ENCODE data around the gene RAB11A. TPM values are rescaled to one million over a fixed set of nuclear protein-coding genes. Genes with fewer than 3 reads are reported as not detected.

The RAB11A gene
- total RNA-seq, 1 donor from 2014 or later, result 317 TPM

DNA sequence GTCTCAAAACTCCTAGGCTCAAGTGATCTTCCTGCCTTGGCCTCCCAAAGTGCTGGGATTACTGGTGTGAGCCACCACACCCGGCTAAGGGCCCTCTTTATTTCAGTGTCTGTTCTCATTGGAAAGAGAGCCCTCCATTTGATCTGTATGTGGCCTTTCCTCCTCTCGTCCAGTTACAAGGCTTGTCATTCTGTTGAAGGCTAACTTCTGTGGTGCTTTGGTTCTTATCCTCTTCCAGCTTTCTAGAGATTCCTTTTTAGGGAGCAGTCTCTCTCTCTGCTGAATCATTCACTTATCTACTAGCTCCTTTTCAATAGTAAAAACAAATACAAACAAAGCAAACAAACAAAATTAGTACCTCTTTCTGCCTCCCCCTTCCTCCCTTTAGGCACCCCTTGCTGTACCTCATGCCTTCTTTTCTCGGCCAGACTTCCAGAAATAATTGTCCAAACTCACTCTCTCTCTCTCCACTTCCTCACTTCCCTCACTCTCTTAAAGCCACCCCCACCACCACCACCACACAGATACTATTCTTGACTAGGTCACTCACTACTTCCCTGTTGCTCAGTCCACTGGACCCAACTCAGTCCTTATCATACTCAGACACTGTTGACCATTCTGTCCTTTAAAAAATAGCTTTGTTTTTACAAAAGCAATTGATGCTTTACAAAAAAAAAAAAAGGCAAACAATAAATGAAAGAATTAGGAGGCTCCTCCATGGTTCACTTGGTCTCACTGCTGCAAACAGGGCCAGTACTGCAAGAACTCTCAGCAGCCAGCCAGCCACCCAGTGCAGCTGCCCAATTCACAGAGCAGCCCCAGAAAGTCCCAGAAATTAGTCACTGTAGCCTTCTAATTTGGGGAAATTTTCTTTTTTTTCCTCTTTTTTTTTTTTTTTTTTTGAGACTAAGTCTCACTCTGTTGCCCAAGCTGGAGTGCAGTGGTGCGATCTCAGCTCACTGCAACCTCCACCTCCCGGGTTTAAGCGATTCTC is 31.7 kb upstream of the RAB11A start:
- H3K9me3 Mint-ChIP-seq (ENCODE audit: unreplicated experiment), result no peaks in the 10 kb centered on the region
- H3K36me3 Mint-ChIP-seq (ENCODE audit: unreplicated experiment), result no peaks in the 10 kb centered on the region
- TF ChIP-seq, protein P1, sequence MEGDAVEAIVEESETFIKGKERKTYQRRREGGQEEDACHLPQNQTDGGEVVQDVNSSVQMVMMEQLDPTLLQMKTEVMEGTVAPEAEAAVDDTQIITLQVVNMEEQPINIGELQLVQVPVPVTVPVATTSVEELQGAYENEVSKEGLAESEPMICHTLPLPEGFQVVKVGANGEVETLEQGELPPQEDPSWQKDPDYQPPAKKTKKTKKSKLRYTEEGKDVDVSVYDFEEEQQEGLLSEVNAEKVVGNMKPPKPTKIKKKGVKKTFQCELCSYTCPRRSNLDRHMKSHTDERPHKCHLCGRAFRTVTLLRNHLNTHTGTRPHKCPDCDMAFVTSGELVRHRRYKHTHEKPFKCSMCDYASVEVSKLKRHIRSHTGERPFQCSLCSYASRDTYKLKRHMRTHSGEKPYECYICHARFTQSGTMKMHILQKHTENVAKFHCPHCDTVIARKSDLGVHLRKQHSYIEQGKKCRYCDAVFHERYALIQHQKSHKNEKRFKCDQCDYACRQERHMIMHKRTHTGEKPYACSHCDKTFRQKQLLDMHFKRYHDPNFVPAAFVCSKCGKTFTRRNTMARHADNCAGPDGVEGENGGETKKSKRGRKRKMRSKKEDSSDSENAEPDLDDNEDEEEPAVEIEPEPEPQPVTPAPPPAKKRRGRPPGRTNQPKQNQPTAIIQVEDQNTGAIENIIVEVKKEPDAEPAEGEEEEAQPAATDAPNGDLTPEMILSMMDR (IDR thresholded peaks at IDR 0.05), result no peak
- peaks cover 4% of the 10 kb centered on the region for H3K27me3 Mint-ChIP-seq (ENCODE audit: unreplicated experiment)
- peak overlapping the region; percentile 60 for H3K27ac Mint-ChIP-seq (ENCODE audit: unreplicated experiment)
- H3K4me1 Mint-ChIP-seq (ENCODE audit: unreplicated experiment), result peaks cover 51% of the 10 kb centered on the region
- DNase-seq (ENCODE audit: extremely low spot score, unreplicated experiment), result no peak
- no peak overlapping the region for H3K4me3 Mint-ChIP-seq (ENCODE audit: unreplicated experiment)

DNA sequence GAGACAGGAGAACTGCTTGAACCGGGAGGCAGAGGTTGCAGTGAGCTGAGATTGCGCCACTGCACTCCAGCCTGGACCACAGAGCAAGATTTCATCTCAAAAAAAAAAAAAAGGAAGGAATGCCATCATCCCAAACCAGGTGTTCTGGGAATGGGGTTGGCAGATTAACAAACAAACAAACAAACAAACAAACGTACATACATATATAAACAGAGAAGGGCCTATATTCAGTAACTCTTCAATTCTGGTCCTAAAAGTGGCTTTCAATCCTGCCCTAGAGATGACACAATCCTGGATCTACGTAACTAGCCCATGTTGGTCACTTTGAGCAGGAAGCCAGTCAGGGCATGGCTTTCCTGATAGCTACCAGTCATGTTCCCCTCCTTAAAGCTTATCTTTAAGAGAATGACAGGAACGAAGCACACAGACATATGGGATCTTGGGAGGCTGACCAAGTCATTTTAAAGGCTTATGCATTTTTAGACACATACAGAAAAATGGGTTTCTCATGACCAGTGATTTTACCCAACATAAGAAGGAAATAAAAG is 29.9 kb upstream of the RAB11A start:
- Mint-ChIP-seq H3K27me3 (ENCODE audit: unreplicated experiment) (peaks cover 4% of the 10 kb centered on the region), H3K27ac (ENCODE audit: unreplicated experiment) (no peak overlapping the region), H3K9me3 (ENCODE audit: unreplicated experiment) (no peaks in the 10 kb centered on the region), H3K36me3 (ENCODE audit: unreplicated experiment) (peaks cover 2% of the 10 kb centered on the region), H3K4me3 (ENCODE audit: unreplicated experiment) (no peak overlapping the region), H3K4me1 (ENCODE audit: unreplicated experiment) (peaks cover 33% of the 10 kb centered on the region)
- TF ChIP-seq, protein P1 (IDR thresholded peaks at IDR 0.05), result no peak
- DNase-seq (ENCODE audit: extremely low spot score, unreplicated experiment), result no peak

DNA sequence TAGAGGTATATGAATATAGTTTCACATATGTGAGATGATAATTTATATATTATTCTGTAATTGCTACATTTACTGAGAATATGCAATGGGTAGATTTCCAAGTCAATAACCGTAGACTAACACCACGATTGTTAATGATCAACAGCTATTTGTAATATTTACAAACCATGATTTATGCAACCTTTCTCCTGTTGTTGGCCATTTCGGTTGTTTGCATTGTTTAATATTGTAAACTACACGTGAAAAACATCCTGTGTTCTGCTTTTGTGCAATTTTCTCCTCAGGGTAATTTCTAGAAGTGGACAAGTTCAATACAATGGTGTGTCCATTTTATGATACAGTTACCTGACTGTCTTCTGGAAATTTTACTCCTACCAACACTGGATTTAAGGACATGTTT is 29.3 kb upstream of the RAB11A start:
- Mint-ChIP-seq H3K4me1 (ENCODE audit: unreplicated experiment) (peaks cover 28% of the 10 kb centered on the region), H3K27me3 (ENCODE audit: unreplicated experiment) (peaks cover 4% of the 10 kb centered on the region), H3K27ac (ENCODE audit: unreplicated experiment) (no peak overlapping the region), H3K36me3 (ENCODE audit: unreplicated experiment) (peaks cover 2% of the 10 kb centered on the region), H3K9me3 (ENCODE audit: unreplicated experiment) (no peaks in the 10 kb centered on the region), H3K4me3 (ENCODE audit: unreplicated experiment) (no peak overlapping the region)
- TF ChIP-seq, protein P1 (IDR thresholded peaks at IDR 0.05), result no peak
- no peak for DNase-seq (ENCODE audit: extremely low spot score, unreplicated experiment)

DNA sequence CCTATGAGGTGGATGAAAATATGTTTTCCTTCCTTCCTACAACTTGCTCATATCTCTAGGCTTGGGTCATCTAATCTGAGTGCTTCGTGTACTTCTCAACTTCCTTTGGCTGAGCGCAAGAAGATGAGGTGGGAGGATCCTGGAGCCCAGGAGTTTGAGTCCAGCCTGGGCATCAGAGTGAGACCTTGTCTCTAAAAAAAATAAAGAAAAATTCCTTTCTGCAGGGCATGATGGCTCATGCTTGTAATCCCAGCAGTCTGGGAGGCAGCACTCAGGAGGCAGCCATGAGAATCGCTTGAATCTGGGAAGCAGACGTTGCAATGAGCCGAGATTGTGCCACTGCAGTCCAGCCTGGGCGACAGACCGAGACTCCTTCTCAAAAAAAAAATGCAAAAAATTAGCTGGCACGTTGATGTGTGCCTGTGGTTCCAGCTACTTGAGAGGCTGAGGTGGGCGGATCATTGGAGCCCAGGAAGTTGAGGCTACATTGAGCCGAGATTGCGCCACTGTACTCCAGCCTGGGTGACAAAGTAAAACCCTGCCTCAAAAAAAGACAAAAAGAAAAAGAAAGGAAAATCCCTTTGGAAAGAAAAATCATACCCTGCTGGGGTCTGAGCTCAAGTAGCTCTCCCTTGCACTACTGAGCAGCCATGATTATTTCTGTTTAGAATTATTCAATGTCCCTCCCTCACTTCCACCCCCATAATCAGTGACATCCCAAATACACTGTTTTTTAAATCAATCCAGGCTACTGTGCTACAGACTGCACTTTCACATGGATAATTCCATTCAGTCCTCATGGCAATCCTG is 28.0 kb upstream of the RAB11A start:
- Mint-ChIP-seq H3K27ac (ENCODE audit: unreplicated experiment) (peak overlapping the region; percentile 68), H3K4me3 (ENCODE audit: unreplicated experiment) (peak overlapping the region; percentile 24), H3K36me3 (ENCODE audit: unreplicated experiment) (peaks cover 2% of the 10 kb centered on the region), H3K4me1 (ENCODE audit: unreplicated experiment) (peaks cover 26% of the 10 kb centered on the region), H3K9me3 (ENCODE audit: unreplicated experiment) (no peaks in the 10 kb centered on the region), H3K27me3 (ENCODE audit: unreplicated experiment) (peaks cover 9% of the 10 kb centered on the region)
- DNase-seq (ENCODE audit: extremely low spot score, unreplicated experiment), result peak; percentile 51
- TF ChIP-seq, protein P1 (IDR thresholded peaks at IDR 0.05), result no peak
